HCT116 (cell line): Measurements from ENCODE around the gene CLIP2. TPM values are rescaled to one million over a fixed set of nuclear protein-coding genes. Genes with fewer than 3 reads are reported as not detected.

Source experiments
- ATAC-seq: fragments of 200-7000 bp; cut with Tn5 transposase; 2 replicates; pipeline ENCODE4 v1.9.1; 2020; ENCODE audit warnings: mild to moderate bottlenecking, moderate library complexity
- BruUV-seq: library from RNA; stranded (reverse); fragments of 400-500 nt; replicated peaks from 2 replicates; lab custom pipeline; 2021; lab: Mats Ljungman, UMichigan
- CTCF ChIA-PET: fragments of 300-600 bp; sonication (Branson Sonifier 250); formaldehyde crosslinking; loops from one replicate; lab custom pipeline; 2021; ENCODE audit warnings: antibody characterized with exemption; lab: Charles Lee
- POLR2A ChIA-PET: fragments of 300-600, 350-600 bp; sonication (Branson Sonifier 250); formaldehyde crosslinking; loops from one replicate; lab custom pipeline; 2021; ENCODE audit warnings: antibody characterized with exemption; lab: Charles Lee
- RAD21 ChIA-PET, 2 experiments: fragments of 300-600 bp; sonication (Branson Sonifier 250); formaldehyde crosslinking; loops; one replicate each; lab custom pipeline; 2023; ENCODE audit warnings: low total read pairs in 2 of 2; ENCODE audit not compliant: uncharacterized antibody in 2 of 2, unreplicated experiment in 2 of 2, low non-redundant PET in 1 of 2; lab: Charles Lee
- DNase-seq: peaks from one replicate; pipeline ENCODE4 v3.0.0-alpha.2; 2010; ENCODE audit warnings: low read depth, low spot score
- H2AFZ ChIP-seq: fragments of 200-600 bp; shearing (Covaris generic), sonication (generic); 2 replicates; pipeline ENCODE4 v1.6.1; 2017; ENCODE audit warnings: low read depth, mixed run types, mixed read lengths, antibody characterized with exemption, low read length; ENCODE audit not compliant: poor library complexity, severe bottlenecking
- H3K27ac ChIP-seq: 2 replicates; pipeline ENCODE4 v1.5.1; 2012; ENCODE audit warnings: low read depth, low read length
- H3K27me3 ChIP-seq: fragments of 200-600 bp; sonication (generic); 2 replicates; pipeline ENCODE4 v1.6.1; 2016; ENCODE audit warnings: mixed run types, low read length, mixed read lengths; ENCODE audit not compliant: insufficient read depth
- H3K36me3 ChIP-seq, 2 experiments: fragments of 200-500 bp in 1 of 2; fragments of 200-600 bp in 1 of 2; sonication (Bioruptor generic) in 1 of 2; sonication (generic) in 1 of 2; 2 replicates each; pipeline versions ENCODE4 v1.5.1 to v1.6.1; 2014 to 2016; ENCODE audit warnings: low read length in 2 of 2, inconsistent platforms in 1 of 2, mixed read lengths in 1 of 2, mixed run types in 1 of 2; ENCODE audit not compliant: insufficient read depth in 2 of 2, control insufficient read depth in 1 of 2
- H3K4me1 ChIP-seq, 2 experiments: fragments of 200-600 bp in 1 of 2; sonication (generic) in 1 of 2; 2 replicates each; pipeline versions ENCODE4 v1.5.1 to v1.6.1; 2012 to 2017; ENCODE audit warnings: low read length in 2 of 2, inconsistent platforms in 1 of 2, mild to moderate bottlenecking in 1 of 2, mixed read lengths in 1 of 2, mixed run types in 1 of 2, moderate library complexity in 1 of 2; ENCODE audit not compliant: insufficient read depth in 2 of 2, control insufficient read depth in 1 of 2
- H3K4me2 ChIP-seq: fragments of 200-600 bp; sonication (generic); 2 replicates; pipeline ENCODE4 v1.6.1; 2017; ENCODE audit warnings: mixed run types, low read length, mixed read lengths
- H3K4me3 ChIP-seq, 2 experiments: fragments of 200-600 bp in 1 of 2; sonication (generic) in 1 of 2; replicated peaks in 1 of 2; 2 replicates each; pipeline ENCODE4 v1.5.1; 2011 to 2016; ENCODE audit warnings: low read length in 2 of 2, control low read depth in 1 of 2, low read depth in 1 of 2, mild to moderate bottlenecking in 1 of 2, mixed read lengths in 1 of 2, mixed run types in 1 of 2
- H3K79me2 ChIP-seq: fragments of 200-600 bp; sonication (generic); 2 replicates; pipeline ENCODE4 v1.6.1; 2017; ENCODE audit warnings: mild to moderate bottlenecking, mixed run types, low read length, moderate library complexity, mixed read lengths; ENCODE audit not compliant: insufficient read depth
- H3K9ac ChIP-seq: fragments of 200-600 bp; sonication (generic); 2 replicates; pipeline ENCODE4 v1.6.1; 2016; ENCODE audit warnings: low read length, mixed read lengths
- H3K9me2 ChIP-seq: fragments of 200-600 bp; sonication (generic), shearing (Covaris generic); 2 replicates; pipeline ENCODE4 v1.6.1; 2017; ENCODE audit warnings: mixed run types, mild to moderate bottlenecking, moderate library complexity; ENCODE audit not compliant: insufficient read depth
- H3K9me3 ChIP-seq, 2 experiments: fragments of 200-500 bp in 1 of 2; fragments of 200-600 bp in 1 of 2; sonication (Bioruptor generic) in 1 of 2; sonication (generic) in 1 of 2; 2 replicates each; pipeline ENCODE4 v1.6.1; 2014 to 2017; ENCODE audit warnings: low read length in 2 of 2, mixed read lengths in 2 of 2, inconsistent platforms in 1 of 2, low read depth in 1 of 2, mild to moderate bottlenecking in 1 of 2, mixed run types in 1 of 2, moderate library complexity in 1 of 2; ENCODE audit not compliant: control insufficient read depth in 1 of 2, insufficient read depth in 1 of 2
- H4K20me1 ChIP-seq: fragments of 200-600 bp; sonication (generic), shearing (Covaris generic); 2 replicates; pipeline ENCODE4 v1.6.1; 2017; ENCODE audit warnings: mixed run types, mild to moderate bottlenecking, moderate library complexity; ENCODE audit not compliant: insufficient read depth
- CBX3 ChIP-seq: IDR thresholded peaks from 2 replicates; pipeline ENCODE4 v1.6.1; 2012; ENCODE audit warnings: low read depth
- EZH2 ChIP-seq: fragments of 200-600 bp; sonication (generic); IDR thresholded peaks from 2 replicates; pipeline ENCODE4 v1.6.1; 2017; ENCODE audit warnings: antibody characterized with exemption, mixed run types
- FOSL1 ChIP-seq: IDR thresholded peaks from 2 replicates; pipeline ENCODE4 v1.6.1; 2012; ENCODE audit warnings: low read depth
- JUND ChIP-seq: IDR thresholded peaks from 2 replicates; pipeline ENCODE4 v1.6.1; 2012
- POLR2A ChIP-seq: IDR thresholded peaks from 2 replicates; pipeline ENCODE4 v1.7.0; 2011; ENCODE audit warnings: borderline replicate concordance; ENCODE audit not compliant: insufficient read depth, insufficient read length; ENCODE audit errors: extremely low read depth
- RAD21 ChIP-seq: IDR thresholded peaks from 2 replicates; pipeline ENCODE4 v1.6.1; 2012; ENCODE audit warnings: low read depth, mild to moderate bottlenecking
- SIN3A ChIP-seq: IDR thresholded peaks from 2 replicates; pipeline ENCODE4 v1.6.1; 2012; ENCODE audit warnings: low read depth
- SRF ChIP-seq: IDR thresholded peaks from 2 replicates; pipeline ENCODE4 v1.6.1; 2012; ENCODE audit warnings: low read depth
- ZNF274 ChIP-seq: fragments of 200-500 bp; sonication (Bioruptor generic); IDR thresholded peaks from 2 replicates; pipeline ENCODE4 v1.6.1; 2014; ENCODE audit warnings: mild to moderate bottlenecking, low read depth, low read length, inconsistent platforms
- intact Hi-C: fragments of 100-400 bp; cut with micrococcal nuclease; formaldehyde crosslinking; loops from 2 replicates; pipeline ENCODE4 v1.10.0; 2022
- total RNA-seq: library from RNA; stranded (reverse); gene quantifications from one replicate; pipeline ENCODE4 v1.2.1, GENCODE V29; 2021; ENCODE audit not compliant: unreplicated experiment
- TF ChIP-seq, protein P1 (sequence below): IDR thresholded peaks from 2 replicates; pipeline ENCODE4 v1.6.1; 2012

CLIP2 gene
- total RNA-seq, 1 experiment from 2014 or later = 40.1 TPM

DNA sequence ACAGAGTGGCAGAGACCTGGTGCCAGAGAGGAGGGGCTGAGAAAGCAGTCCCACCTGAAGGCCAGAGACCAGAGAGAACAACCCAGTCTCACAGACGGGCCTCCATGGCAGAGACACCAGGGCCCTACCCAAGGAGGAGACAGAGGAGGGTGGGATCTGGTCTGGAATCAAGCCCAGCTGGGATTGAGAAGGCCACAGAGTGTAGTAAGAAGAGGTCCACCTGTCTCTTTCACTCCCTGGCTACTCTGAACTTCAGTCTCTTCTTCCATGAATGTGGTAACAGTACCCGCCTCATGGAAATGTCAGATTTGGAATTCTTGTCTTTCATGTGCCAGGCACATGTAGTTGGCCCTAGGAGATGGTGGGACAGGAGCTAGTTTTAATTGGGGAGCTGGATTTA, 55.6 kb downstream of the CLIP2 start:
- no peak overlapping the region for H3K9ac ChIP-seq
- no peaks in the 10 kb centered on the region for H3K9me2 ChIP-seq
- POLR2A ChIA-PET = no interaction called here
- H4K20me1 ChIP-seq = no peaks in the 10 kb centered on the region
- H3K9me3 ChIP-seq = no peaks in the 10 kb centered on the region
- TF ChIP-seq POLR2A = no peak
- no peak for TF ChIP-seq SRF
- no peak for TF ChIP-seq FOSL1
- TF ChIP-seq EZH2 = no peak
- TF ChIP-seq JUND = no peak
- TF ChIP-seq CBX3 = no peak
- no peak for TF ChIP-seq SIN3A
- TF ChIP-seq ZNF274 = no peak
- TF ChIP-seq, all 23 proteins: peak for 0
- RAD21 ChIA-PET = no interaction called here
- BruUV-seq = no TSS peak
- Histone ChIP-seq H3K36me3 (peaks cover 0 to 4% of the 10 kb centered on the region in 2 experiments; a peak in 1 of 4 replicates), H2AFZ (no peak overlapping the region), H3K27me3 (no peaks in the 10 kb centered on the region), H3K27ac (no peak overlapping the region), H3K4me1 (peaks cover 15 to 33% of the 10 kb centered on the region in 2 experiments), H3K4me3 (no peak overlapping the region), H3K4me2 (no peak overlapping the region), H3K79me2 (no peaks in the 10 kb centered on the region; the same call in 1 of the 2 replicates)
- ATAC-seq (no peak), DNase-seq (no peak)
- CTCF ChIA-PET = no interaction called here
- intact Hi-C loops = no loop called here

DNA sequence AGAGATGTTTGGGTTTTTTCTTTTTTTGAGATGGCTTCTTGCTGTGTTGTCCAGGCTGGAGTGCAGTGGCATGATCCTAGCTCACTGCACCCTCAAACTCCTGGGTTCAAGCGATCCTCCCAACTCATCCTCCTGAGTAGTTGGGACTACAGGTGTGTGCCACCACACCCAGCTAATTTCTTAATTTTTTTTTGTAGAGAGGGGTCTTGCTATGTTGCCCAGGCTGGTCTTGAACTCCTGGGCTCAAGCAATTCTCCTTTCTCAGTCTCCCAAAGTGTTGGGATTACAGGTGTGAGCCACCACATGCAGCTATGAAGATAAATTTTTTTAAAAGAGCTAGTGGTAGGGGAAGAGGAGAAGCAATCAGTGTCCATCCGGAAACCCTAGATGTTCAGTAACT, 56.8 kb downstream of the CLIP2 start:
- TF ChIP-seq RAD21 = no peak
- TF ChIP-seq SRF = no peak
- no peak for TF ChIP-seq ZNF274
- TF ChIP-seq, protein P1, sequence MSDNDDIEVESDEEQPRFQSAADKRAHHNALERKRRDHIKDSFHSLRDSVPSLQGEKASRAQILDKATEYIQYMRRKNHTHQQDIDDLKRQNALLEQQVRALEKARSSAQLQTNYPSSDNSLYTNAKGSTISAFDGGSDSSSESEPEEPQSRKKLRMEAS = no peak
- H3K9ac ChIP-seq = no peak overlapping the region
- no peaks in the 10 kb centered on the region for H3K27me3 ChIP-seq
- POLR2A ChIA-PET = no interaction called here
- H3K9me3 ChIP-seq = no peaks in the 10 kb centered on the region
- DNase-seq (no peak), ATAC-seq (no peak)
- H3K4me1 ChIP-seq = peaks cover 15 to 33% of the 10 kb centered on the region in 2 experiments
- RAD21 ChIA-PET = no interaction called here
- H3K4me2 ChIP-seq = peak overlapping the region; percentile 42
- intact Hi-C loops = no loop called here
- no peak overlapping the region for H3K4me3 ChIP-seq
- H2AFZ ChIP-seq = no peak overlapping the region
- peaks cover 0 to 4% of the 10 kb centered on the region in 2 experiments; a peak in 1 of 4 replicates for H3K36me3 ChIP-seq
- CTCF ChIA-PET = no interaction called here
- BruUV-seq = no TSS peak
- no peaks in the 10 kb centered on the region; the same call in 1 of the 2 replicates for H3K79me2 ChIP-seq
- no peaks in the 10 kb centered on the region for H3K9me2 ChIP-seq
- H4K20me1 ChIP-seq = no peaks in the 10 kb centered on the region
- no peak overlapping the region for H3K27ac ChIP-seq
